SK-N-MC (cell line): ENCODE measurements around the gene FBXL7.

Experiments
- EZH2 ChIP-seq: fragments of 200-600 bp; sonication (generic); IDR thresholded peaks from one replicate; pipeline ENCODE4 v1.6.1; 2017; ENCODE audit warnings: antibody characterized with exemption
- FOXP2 ChIP-seq: optimal IDR thresholded peaks from 2 replicates; pipeline ENCODE3; 2011; ENCODE audit warnings: mild to moderate bottlenecking, moderate library complexity; ENCODE audit not compliant: insufficient read depth; ENCODE audit errors: extremely low read length, control extremely low read depth
- POLR2AphosphoS5 ChIP-seq: IDR thresholded peaks from 2 replicates; pipeline ENCODE4 v1.6.1; 2012; ENCODE audit warnings: mild to moderate bottlenecking, low read depth, low read length, borderline replicate concordance

DNA sequence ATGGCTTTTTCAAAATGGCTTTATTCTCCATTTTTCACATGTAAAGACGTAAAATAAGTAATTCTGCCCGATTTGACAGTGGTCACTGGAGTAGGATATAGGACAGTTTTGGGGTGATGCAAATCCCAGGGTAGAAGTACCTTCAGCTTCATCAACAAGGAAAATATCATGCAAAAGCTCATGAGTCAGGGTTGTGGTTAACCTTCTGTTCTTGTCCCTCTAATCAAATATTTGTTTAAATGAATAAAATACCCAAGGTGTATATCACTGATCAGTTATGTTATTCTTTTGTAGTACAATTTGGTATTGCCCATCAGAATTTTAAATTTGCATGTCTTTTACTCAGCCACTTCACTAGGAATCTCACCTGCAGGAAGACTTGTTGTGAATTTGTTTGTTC, 40.0 kb downstream of the FBXL7 start:
- TF ChIP-seq POLR2AphosphoS5, result no peak
- TF ChIP-seq FOXP2, result no peak
- TF ChIP-seq EZH2, result no peak
